Activated naive CD4-positive, alpha-beta T cell treated with anti-CD3 and anti-CD28 coated beads, Interleukin-2, amount 50 U/mL, for 72 hours (primary cell): ENCODE results near the gene ABCA12. TPM values are rescaled to one million over a fixed set of nuclear protein-coding genes. Genes with fewer than 3 reads are reported as not detected.

ENCODE experiments used
- ATAC-seq, 2 donors: fragments of 150-1000 bp; cut with Tn5 transposase; 2 replicates each; pipeline ENCODE4 v1.10.0; 2021; ENCODE audit warnings: mild to moderate bottlenecking in 2 of 2, moderate library complexity in 2 of 2
- DNase-seq, 2 donors: peaks; one replicate each; pipeline ENCODE4 v3.0.0; 2021 to 2022; ENCODE audit warnings: low spot score in 2 of 2
- H3K27ac Mint-ChIP-seq, 2 donors: one replicate each; pipeline ENCODE4 v1.8.0; 2022; ENCODE audit warnings: mild to moderate bottlenecking in 2 of 2, mixed read lengths in 2 of 2
- H3K36me3 Mint-ChIP-seq, 2 donors: one replicate each; pipeline ENCODE4 v1.8.0; 2022; ENCODE audit warnings: mixed read lengths in 2 of 2
- H3K9me3 Mint-ChIP-seq, 2 donors: one replicate each; pipeline ENCODE4 v1.8.0; 2022; ENCODE audit warnings: mixed read lengths in 2 of 2
- total RNA-seq, 2 donors: library from RNA; stranded (reverse); gene quantifications; one replicate each; pipeline ENCODE4 v1.2.3, GENCODE V29; 2022

The ABCA12 gene
- total RNA-seq, 2 donors from 2014 or later, result not detected

- DNase-seq, result no peak
- H3K27ac Mint-ChIP-seq, result peak overlapping the region in 1 of 2 donors; percentile 10
- no peaks in the 10 kb centered on the region for H3K36me3 Mint-ChIP-seq
- peaks cover 0 to 10% of the 10 kb centered on the region in 2 donors for H3K9me3 Mint-ChIP-seq
- ATAC-seq, result no peak
Measured at GRCh38 chr2:215140166-215140707, 1.8 kb upstream of the ABCA12 start.

DNA sequence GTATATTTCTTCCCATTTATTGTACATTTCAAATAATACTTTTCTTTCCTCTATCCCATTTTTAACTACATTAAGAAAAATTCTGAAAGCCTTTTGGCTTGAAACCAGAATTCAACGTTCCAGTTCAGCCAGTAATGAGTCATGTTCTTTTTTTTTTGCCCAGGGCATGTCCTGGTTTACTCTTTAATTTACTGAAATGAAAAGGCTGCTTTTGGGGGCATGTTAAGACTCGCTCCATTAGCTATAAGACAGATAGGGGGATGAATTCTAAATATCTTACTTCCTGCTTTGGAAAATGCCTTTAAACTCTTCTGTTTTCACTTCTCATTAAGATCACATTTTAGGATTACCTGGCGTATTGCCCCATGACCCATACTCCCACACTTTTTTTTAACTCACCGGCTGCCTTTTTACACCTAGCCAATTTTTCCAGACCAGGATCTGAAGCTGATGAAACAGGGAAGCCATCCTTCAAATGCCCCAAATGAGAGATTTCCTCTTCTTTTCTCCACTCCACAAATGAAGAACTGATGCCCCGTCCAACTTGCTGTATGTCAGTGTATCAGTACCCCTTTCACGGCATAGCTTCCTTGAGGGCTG is 585 bp downstream of the ABCA12 start:
- H3K36me3 Mint-ChIP-seq, result no peaks in the 10 kb centered on the region
- peaks cover 0 to 10% of the 10 kb centered on the region in 2 donors for H3K9me3 Mint-ChIP-seq
- DNase-seq, result no peak
- ATAC-seq, result no peak
- H3K27ac Mint-ChIP-seq, result no peak overlapping the region

GRCh38 chr2:215137329-215137686 is 1.1 kb downstream of the ABCA12 start:
- no peak for DNase-seq
- ATAC-seq, result no peak
- Mint-ChIP-seq H3K36me3 (no peaks in the 10 kb centered on the region), H3K27ac (no peak overlapping the region), H3K9me3 (peaks cover 0 to 10% of the 10 kb centered on the region in 2 donors)

DNA sequence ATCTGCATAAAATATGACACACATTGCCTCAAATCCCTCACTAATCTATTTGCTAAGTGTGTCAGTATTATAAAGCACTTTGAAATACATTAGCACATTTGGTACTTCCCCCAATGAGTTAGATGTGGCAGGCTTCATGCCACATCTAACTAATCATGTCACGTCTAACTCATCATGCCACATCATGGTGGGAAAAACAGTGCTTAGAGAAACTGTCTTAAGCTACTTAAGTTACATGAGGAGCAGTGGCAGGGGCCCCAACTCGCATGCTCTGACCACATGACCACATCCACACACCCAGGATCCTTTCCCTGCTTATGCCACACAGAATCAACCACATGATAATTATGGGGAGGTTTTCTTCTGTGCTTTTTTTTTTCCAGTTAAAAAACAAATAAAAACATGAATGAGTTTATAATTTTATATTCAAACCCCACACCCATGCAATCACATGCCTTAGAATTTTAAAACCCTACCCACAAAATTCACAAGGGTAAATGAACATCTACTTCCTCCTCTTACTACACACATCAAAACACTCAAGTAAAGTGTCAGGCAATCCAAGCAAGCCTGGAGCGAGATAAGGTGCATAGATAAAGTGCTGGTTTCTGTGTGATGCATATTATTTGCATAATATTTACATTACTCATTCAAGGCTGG is 1.6 kb downstream of the ABCA12 start:
- DNase-seq, result no peak
- ATAC-seq, result peak; percentile 62 to 81
- Mint-ChIP-seq H3K36me3 (no peaks in the 10 kb centered on the region), H3K27ac (no peak overlapping the region), H3K9me3 (peaks cover 0 to 10% of the 10 kb centered on the region in 2 donors)

DNA sequence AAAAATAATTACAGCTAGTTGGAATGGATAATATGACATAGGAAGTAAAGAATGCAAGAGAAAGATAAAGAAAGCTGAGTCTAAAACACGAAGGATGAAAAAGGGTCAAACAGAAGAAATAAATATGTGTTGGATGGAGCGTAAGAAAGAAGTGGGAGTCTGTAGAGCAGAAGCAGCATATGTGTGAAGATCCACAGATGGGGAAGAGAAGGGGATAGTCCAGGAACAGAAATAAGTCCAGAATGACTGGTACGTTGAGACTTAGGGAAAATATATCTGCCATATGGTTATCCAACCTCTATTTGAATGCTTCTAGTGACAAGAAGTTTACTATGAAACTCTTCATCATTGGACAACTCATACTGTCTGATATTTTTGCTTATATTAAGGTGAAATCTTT is 18.0 kb downstream of the ABCA12 start:
- DNase-seq (no peak), ATAC-seq (no peak)
- Mint-ChIP-seq H3K27ac (no peak overlapping the region), H3K36me3 (no peaks in the 10 kb centered on the region), H3K9me3 (peaks cover 17 to 22% of the 10 kb centered on the region in 2 donors)

- H3K9me3 Mint-ChIP-seq, result peaks cover 17 to 22% of the 10 kb centered on the region in 2 donors
- no peak overlapping the region for H3K27ac Mint-ChIP-seq
- H3K36me3 Mint-ChIP-seq, result no peaks in the 10 kb centered on the region
- DNase-seq (no peak), ATAC-seq (no peak)
Measured at GRCh38 chr2:215119847-215120246, 18.6 kb downstream of the ABCA12 start.

DNA sequence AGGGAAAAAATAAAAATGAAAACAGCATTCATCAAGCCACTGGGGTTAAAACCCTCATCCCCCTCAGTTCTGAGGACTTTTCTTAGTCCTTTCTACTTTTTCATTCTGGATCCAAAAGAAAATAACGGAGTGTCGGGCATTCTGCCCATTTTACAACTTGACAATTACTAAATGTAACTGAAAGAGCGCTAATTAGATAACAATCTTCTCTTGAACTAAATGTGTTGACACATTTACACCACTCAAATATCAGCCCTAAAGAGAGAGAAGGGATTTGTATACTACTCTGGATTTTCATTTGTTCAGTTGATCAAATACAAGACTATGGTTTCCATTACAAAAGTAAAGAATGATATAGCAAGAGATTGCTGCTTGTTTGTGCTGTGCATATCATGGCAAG is 27.5 kb downstream of the ABCA12 start:
- ATAC-seq, result no peak
- Mint-ChIP-seq H3K27ac (no peak overlapping the region), H3K9me3 (no peaks in the 10 kb centered on the region), H3K36me3 (no peaks in the 10 kb centered on the region)
- DNase-seq, result no peak

DNA sequence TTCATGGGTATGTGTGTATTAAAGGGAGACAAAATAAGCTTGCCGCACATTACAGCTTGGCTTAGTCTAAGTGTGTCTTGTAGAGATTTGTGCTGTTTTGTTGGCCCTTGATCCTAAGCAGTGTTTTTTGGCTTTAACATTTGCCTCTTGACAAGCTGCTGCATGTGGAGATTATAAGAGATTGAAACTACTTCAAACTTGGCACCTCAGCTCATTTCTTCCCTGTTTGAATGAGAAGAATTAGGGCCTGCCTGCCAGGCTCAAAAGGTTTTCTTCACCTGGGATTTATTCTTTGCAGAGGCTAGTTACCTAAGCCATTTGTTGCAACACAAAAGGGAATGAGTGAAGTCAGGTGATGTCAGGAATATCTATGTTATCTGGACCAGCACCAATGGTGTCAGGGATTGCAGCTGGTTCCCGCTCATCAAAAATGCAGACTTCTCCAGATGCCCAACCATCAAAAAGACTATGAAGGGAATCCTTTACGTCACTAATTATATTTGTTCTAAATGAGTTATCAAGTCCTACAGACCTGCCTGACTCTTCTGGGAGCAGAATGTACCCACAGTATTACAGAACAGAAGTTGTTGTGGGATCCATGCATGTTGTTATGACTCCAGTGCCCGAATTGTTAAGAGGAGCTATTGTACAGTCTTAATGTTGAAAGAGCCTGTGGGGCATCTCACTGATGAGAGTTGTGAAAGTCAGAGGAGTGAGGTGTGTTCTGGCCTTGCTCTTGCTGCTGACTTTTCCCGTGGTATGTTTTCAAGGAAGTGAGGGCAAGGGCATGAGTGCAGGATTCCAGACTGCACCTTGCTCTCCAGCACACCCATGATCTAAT is 31.0 kb downstream of the ABCA12 start:
- ATAC-seq (no peak), DNase-seq (no peak)
- peaks cover 0 to 4% of the 10 kb centered on the region in 2 donors for H3K9me3 Mint-ChIP-seq
- H3K27ac Mint-ChIP-seq, result no peak overlapping the region
- H3K36me3 Mint-ChIP-seq, result no peaks in the 10 kb centered on the region

- ATAC-seq (no peak), DNase-seq (no peak)
- Mint-ChIP-seq H3K27ac (no peak overlapping the region), H3K36me3 (no peaks in the 10 kb centered on the region), H3K9me3 (peaks cover 0 to 4% of the 10 kb centered on the region in 2 donors)
Measured at GRCh38 chr2:215105607-215106354, 32.6 kb downstream of the ABCA12 start.

GRCh38 chr2:215104226-215104625 is 34.2 kb downstream of the ABCA12 start:
- Mint-ChIP-seq H3K9me3 (peaks cover 0 to 4% of the 10 kb centered on the region in 2 donors), H3K36me3 (no peaks in the 10 kb centered on the region), H3K27ac (no peak overlapping the region)
- ATAC-seq (no peak), DNase-seq (no peak)

DNA sequence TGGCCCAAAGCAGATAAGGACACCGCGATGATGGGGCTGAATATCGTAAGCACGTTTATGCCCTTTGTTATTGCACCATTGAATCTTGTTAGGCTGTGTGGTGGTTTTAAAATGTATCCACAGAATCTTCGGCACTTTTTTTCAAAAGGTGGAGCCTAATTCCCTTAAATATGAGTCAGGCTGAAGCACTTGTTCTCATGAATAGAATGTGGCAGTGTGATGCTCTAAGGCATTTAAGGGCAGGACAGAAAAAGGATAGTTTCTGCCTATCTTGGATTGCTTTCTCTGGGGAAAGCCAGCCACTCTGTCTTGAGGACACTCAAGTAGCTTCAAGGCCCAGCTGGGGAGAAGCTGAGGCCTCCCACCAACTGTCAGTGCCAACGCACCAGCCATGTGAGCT is 39.6 kb downstream of the ABCA12 start:
- no peak for DNase-seq
- no peaks in the 10 kb centered on the region for H3K36me3 Mint-ChIP-seq

GRCh38 chr2:215084080-215084479 is 54.3 kb downstream of the ABCA12 start:
- DNase-seq (no peak), ATAC-seq (no peak)
- H3K36me3 Mint-ChIP-seq, result no peaks in the 10 kb centered on the region
- H3K27ac Mint-ChIP-seq, result no peak overlapping the region
- no peaks in the 10 kb centered on the region for H3K9me3 Mint-ChIP-seq

More for the DNA sequence above, 39.6 kb downstream of the ABCA12 start:
- Mint-ChIP-seq H3K9me3 (peaks cover 0 to 4% of the 10 kb centered on the region in 2 donors), H3K27ac (no peak overlapping the region)
- ATAC-seq, result no peak

DNA sequence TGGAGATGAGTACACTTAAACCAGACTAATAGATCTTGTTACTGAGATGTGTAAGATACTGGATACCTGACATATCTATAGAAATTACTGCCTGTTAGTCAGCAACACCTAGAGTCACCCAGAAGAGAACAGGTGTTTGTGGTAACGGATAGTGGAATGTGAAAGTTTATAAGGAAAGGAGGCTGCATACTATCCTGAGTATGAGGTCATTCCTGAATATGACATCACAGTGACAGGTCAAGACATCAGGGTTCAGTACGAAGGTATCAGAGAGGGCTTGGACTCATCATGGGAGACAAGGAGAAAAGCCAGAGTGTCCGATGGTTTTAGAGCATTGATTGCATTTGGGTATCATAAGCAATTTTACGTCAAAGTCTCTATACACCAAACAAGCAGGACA is 55.3 kb downstream of the ABCA12 start:
- no peaks in the 10 kb centered on the region for H3K36me3 Mint-ChIP-seq
- no peak overlapping the region for H3K27ac Mint-ChIP-seq
- DNase-seq (no peak), ATAC-seq (no peak)
- no peaks in the 10 kb centered on the region for H3K9me3 Mint-ChIP-seq

GRCh38 chr2:215082446-215082845 is 56.0 kb downstream of the ABCA12 start:
- no peak for DNase-seq
- Mint-ChIP-seq H3K27ac (no peak overlapping the region), H3K36me3 (no peaks in the 10 kb centered on the region), H3K9me3 (no peaks in the 10 kb centered on the region)
- no peak for ATAC-seq

- Mint-ChIP-seq H3K27ac (no peak overlapping the region), H3K36me3 (no peaks in the 10 kb centered on the region), H3K9me3 (no peaks in the 10 kb centered on the region)
- DNase-seq (no peak), ATAC-seq (no peak)
Measured at GRCh38 chr2:215080545-215080944, 57.9 kb downstream of the ABCA12 start.

DNA sequence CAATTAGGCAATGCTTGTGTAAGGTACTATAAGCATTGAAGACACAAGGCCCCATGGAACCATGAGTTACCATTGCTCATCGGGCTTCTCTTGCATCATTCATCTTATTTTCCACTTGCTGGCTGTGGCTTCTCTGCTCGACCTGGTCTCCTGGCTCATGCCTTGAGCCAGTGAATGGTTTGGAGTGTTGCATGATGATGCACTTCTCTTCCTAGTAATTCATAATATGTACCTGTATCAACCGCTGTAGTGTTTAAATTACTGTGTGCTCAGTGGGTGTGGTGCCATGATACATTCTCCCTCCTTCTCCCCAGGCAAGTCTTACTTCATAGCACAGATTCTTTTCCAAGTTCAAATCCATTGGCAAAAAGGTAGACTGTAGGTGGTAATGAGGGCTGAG is 66.8 kb downstream of the ABCA12 start:
- Mint-ChIP-seq H3K36me3 (no peaks in the 10 kb centered on the region), H3K27ac (no peak overlapping the region), H3K9me3 (no peaks in the 10 kb centered on the region)
- no peak for ATAC-seq
- no peak for DNase-seq

GRCh38 chr2:215068399-215068798 is 70.0 kb downstream of the ABCA12 start:
- no peak overlapping the region for H3K27ac Mint-ChIP-seq
- ATAC-seq, result no peak
- H3K36me3 Mint-ChIP-seq, result no peaks in the 10 kb centered on the region
- H3K9me3 Mint-ChIP-seq, result no peaks in the 10 kb centered on the region
- no peak for DNase-seq
